Right hindlimb (tissue), 1 donor: ENCODE results near the gene CYLD.

Source experiments
- DNase-seq: peaks from one replicate; pipeline ENCODE4 v3.0.0-alpha.2; 2018

CYLD gene

DNA sequence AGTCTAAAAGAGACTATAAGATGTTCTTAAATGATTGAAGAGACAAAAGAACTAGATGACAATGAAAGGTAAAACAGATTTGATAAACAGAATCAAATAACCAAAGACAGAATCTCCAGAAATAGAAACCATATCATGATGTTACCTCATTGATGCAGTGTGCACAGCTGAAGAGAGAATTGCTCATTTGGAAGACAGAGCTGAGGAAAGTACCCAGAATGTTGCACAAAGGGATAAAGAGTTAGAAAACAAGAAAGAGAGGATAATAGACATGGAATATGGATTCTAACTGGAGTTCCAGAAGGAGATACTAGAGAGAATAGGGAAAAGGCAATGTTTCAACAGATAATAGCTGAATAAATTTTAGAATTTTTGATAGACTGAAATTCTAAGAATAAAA is 47.9 kb downstream of the CYLD start:
- DNase-seq: no peak

DNA sequence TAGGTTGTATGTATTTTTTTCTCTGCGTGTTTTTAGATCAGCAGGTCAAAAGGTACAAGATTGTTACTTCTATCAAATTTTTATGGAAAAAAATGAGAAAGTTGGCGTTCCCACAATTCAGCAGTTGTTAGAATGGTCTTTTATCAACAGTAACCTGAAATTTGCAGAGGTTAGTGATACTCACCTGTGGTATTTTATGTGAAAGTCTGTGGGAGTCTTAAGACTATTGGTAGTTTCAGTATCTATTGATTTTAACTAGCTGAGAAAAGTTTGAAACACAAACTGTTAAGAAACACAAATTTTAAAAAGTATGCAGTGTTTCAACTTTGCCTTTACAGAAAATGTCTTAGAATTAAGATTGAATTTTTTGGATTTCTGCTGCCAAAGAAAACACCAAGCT is 49.6 kb downstream of the CYLD start:
- no peak for DNase-seq

- no peak for DNase-seq
These were observed 54.9 kb downstream of the CYLD start for GRCh38 chr16:50796829-50797228.

DNA sequence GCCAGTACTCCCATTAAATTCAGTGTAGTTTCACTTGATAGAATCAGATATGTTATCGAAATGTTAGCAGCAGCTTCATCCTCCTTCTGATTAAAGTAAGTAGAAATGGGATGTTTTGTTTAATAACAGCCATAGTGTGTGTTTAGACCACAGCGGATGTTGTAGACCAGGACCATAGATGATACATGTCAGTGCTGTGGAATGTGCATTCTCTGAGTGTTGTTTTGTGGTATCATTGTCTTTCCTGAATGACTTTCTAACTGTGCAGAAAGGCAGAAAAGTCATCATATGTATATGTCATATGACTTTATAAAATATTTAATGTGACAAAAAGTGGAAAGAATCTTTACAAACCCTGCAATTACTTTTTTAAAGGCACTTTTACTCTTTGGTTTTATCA is 55.6 kb downstream of the CYLD start:
- DNase-seq: no peak

DNA sequence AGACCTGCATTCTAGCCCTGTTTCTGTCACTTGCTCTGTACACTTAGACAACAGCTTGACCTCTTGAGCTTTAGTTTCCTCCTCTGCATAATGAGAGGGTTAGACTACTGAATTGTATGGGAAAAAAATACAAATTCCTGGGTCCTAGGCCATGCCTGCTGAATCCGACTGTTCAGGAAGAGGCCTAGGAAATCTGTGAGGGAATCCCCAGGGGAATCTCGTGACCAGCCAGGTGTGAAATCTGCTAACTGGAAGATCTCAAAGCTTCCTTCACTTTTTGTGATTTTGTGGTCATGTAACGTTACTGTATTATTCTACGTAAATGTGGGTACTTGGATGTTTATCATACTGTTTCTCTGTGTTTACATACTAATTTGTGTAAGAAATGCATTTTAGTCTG is 58.2 kb downstream of the CYLD start:
- no peak for DNase-seq

DNA sequence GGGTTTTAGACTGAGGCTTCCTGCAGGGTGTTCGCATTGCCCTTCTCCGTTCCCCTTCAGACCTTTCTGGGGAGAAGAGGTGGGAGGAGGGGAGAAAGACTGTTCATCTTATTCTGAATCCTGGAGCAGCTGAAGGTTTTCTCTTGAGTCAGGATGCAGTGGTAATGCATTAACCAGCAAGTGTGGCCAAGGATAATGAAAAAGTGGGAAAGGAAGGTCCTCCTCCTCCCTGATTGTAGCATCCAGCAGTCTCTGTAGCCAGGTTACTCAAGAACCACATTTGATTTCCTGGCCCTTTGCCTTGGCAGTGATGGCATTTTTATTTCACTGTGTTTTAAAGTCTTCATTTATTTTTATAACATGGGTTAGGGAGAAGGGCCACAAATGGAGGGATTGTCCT is 59.1 kb downstream of the CYLD start:
- no peak for DNase-seq

- DNase-seq: peak; percentile 32
These were observed 60.1 kb downstream of the CYLD start for GRCh38 chr16:50802000-50802399.

GRCh38 chr16:50802961-50803360 is 61.1 kb downstream of the CYLD start:
- DNase-seq: no peak

- no peak for DNase-seq
These were observed 62.5 kb downstream of the CYLD start for GRCh38 chr16:50804290-50804907.

DNA sequence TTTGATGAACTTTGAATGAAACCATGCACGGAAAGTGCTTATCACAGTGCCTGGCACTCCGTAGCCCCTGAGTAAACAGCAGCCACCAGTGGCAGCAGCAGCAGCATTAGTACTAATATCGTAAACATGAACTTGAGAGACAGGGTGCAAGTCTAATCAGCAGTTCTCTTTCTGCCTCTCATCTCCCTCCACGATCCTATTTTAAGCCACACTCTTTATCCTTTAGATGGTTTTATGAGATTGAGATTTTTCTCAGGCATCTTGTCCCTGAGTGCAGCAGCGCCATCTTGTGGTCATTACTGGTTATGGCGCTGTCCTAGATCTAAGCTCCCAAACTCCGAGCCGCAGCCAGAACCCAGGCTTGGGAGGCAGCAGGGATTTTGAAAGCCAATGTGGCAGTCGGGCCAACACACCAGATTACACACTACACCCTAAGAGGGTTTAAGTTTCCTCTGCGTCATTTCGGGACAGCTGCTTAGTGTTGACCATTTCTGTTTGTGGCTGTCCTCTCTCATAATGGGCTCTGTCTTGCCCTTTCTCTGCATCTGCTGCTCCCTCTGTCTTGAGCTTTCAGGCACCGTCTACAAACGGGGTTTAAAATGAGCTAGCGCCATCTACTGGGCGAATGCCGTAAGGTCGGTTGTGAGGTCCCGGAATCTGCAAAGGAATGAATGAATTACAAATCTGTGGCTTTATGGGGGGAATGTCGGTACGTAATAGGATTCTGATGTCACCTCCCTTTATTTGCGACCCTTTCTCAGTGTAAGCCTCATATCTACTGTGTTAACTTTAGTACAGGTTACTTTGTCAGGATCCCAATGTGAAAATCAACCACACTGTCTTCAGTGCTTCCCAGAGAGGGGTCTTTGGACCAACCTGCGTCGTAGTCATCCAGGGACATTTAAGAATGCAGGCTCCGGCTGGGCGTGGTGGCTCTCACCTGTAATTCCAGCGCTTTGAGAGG is 64.5 kb downstream of the CYLD start:
- peak; percentile 90 for DNase-seq

DNA sequence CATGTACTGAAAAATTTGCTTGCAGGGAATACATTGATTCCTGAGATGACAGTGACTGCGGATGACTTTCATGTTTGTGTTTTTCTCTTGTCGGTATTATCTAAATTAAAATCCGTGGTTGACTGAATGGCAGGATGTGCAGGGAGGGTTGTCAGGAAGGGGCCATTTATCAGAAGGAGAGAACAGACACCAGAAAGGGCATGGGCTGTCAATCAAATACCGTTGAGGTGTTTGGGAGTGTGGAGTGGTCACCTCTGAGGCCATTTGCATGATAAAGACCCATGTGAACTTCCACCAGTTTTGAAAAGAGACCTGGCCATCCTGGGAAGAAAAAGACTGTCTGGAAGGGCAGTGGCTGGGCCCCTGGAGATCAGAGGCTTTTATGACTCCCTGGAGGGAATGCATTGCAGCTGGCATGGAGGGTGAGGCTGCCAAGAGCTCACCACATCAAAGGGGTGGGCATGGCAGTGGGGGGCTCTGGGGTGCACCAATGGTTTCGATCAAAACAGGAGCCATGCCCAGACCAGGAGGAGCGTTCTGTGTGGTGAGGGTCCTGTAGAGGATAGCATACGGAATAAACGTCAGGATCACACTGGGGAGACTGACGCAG is 67.1 kb downstream of the CYLD start:
- no peak for DNase-seq

GRCh38 chr16:50809561-50809960 is 67.7 kb downstream of the CYLD start:
- no peak for DNase-seq

GRCh38 chr16:50810241-50810965 is 68.5 kb downstream of the CYLD start:
- no peak for DNase-seq

- no peak for DNase-seq
These were observed 70.2 kb downstream of the CYLD start for GRCh38 chr16:50812046-50812445.

DNA sequence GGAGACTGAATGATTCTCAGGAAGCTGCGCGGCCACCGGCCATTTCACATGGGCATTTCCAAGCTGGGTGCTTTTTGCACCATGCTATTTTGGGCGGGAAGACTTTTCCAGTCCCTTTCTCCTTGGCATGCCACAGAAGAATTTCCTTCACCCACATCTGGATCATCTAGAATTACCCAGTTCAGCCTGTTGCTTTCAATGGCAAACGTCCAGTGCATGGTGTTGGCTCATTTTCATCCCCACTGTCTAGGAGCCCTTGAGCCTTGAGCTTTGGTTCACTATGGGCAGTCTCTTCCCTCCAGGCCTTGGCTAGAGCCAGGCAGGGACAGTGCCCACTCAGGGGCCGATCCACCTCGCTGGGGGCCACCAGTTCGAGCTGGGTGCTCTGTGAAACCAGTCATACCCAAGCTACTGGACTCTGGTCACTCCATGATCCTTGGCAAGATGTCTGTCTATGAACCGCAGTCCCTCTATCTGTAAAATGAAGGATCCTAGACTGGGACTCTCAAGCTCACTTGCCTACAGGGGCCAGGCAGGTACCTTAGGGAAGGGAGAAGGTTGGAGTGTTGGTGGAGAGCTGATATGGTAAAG is 71.1 kb downstream of the CYLD start:
- DNase-seq: no peak

DNA sequence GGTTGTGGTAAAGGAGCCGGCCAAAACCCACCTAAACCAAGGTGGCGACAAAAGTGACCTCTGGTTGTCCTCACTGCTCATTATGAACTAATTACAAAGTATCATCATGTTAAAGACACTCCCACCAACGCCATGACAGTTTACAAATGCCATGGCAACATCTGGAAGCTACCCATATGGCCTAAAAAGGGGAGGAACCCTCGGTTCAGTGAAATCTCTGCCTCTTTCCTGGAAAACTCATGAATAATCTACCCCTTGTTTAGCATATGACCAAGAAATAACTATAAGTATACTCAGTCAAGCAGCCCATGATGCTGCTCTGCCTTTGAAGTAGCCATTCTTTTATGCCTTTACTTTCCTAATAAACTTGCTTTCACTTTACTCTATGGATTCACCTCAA is 72.2 kb downstream of the CYLD start:
- DNase-seq: no peak

- no peak for DNase-seq
These were observed 72.7 kb downstream of the CYLD start for GRCh38 chr16:50814541-50814940.

- no peak for DNase-seq
These were observed 73.5 kb downstream of the CYLD start for GRCh38 chr16:50815382-50815781.

DNA sequence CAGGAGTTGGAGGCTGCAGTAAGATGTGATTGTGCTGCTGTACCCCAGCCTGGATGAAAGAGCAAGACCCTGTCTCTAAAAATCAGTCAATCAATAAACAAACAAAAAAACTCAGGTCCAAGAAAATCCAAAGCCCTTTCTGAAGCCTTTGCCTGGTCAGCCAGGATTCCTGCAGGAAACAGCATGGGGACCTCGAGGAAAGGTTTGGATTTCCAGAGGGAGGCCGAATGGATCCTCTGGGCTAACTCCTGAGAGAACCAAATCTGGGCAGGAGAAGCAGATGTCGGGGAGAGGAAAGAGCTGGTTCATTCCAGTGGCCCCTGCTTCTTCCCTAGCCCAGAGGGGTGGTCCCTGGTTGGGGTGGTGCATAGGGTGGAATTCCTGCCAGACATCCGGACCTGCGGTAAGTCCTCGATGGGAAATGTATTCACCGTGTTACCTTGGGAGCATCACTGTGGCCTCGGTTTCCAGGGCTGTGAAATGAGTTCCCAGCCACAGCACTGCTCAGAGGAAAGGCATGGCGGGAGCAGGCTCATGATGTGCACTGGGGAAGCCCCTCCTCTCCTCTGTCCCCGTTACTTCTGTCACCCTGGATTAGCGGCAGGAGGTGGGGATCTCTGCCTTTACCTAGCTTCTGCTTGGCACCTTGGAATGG is 75.1 kb downstream of the CYLD start:
- no peak for DNase-seq

GRCh38 chr16:50818380-50818779 is 76.5 kb downstream of the CYLD start:
- DNase-seq: no peak

GRCh38 chr16:50819706-50820105 is 77.8 kb downstream of the CYLD start:
- DNase-seq: no peak

- DNase-seq: no peak
These were observed 78.3 kb downstream of the CYLD start for GRCh38 chr16:50820225-50820624.
